Tibial nerve (tissue), 4 donors: Measurements from ENCODE around the gene VPS72. TPM values are rescaled to one million over a fixed set of nuclear protein-coding genes. Genes with fewer than 3 reads are reported as not detected.

Experiments used
- DNase-seq, 2 donors: peaks; one replicate each; pipeline ENCODE4 v3.0.0-alpha.2; 2019; ENCODE audit warnings: low spot score in 2 of 2
- H3K27ac ChIP-seq, 4 donors: fragments of 200-600 bp; sonication (generic) in 3 of 4; one replicate each; pipeline ENCODE4 v1.5.1; 2017 to 2019; ENCODE audit warnings: mild to moderate bottlenecking in 1 of 4
- H3K27me3 ChIP-seq, 2 donors: fragments of 200-600 bp; sonication (generic) in 1 of 2; one replicate each; pipeline versions ENCODE4 v1.5.1 to v1.6.0; 2017 to 2019
- H3K36me3 ChIP-seq, 3 donors: fragments of 200-600 bp; sonication (generic); one replicate each; pipeline ENCODE4 v1.5.1; 2018 to 2019
- H3K4me1 ChIP-seq, 4 donors: fragments of 200-600 bp; sonication (generic) in 3 of 4; one replicate each; pipeline ENCODE4 v1.5.1; 2017 to 2019
- H3K4me3 ChIP-seq, 4 donors: fragments of 200-600 bp; sonication (generic) in 3 of 4; one replicate each; pipeline ENCODE4 v1.5.1; 2017 to 2019; ENCODE audit warnings: mild to moderate bottlenecking in 1 of 4, moderate library complexity in 1 of 4
- H3K9me3 ChIP-seq, 4 donors: fragments of 200-600 bp; sonication (generic) in 3 of 4; one replicate each; pipeline ENCODE4 v1.5.1; 2017 to 2019
- CTCF ChIP-seq, 5 experiments: fragments of 200-600 bp in 3 of 5; fragments of 450-650 bp in 2 of 5; sonication (generic) in 3 of 5; IDR thresholded peaks; one replicate each; pipeline ENCODE4 v1.5.1; 2016 to 2019; ENCODE audit warnings: antibody characterized with exemption in 5 of 5, mild to moderate bottlenecking in 3 of 5, moderate library complexity in 2 of 5
- EP300 ChIP-seq, 2 donors: sonication (generic); formaldehyde crosslinking; IDR thresholded peaks; one replicate each; pipeline ENCODE4 v1.6.1; 2017; ENCODE audit warnings: antibody characterized with exemption in 2 of 2, mild to moderate bottlenecking in 1 of 2
- POLR2A ChIP-seq, 2 donors: fragments of 450-650 bp; IDR thresholded peaks; one replicate each; pipeline ENCODE4 v1.6.1; 2017; ENCODE audit warnings: antibody characterized with exemption in 2 of 2, mild to moderate bottlenecking in 2 of 2, moderate library complexity in 2 of 2
- WGBS, 2 donors: methylation state at CpG; one replicate each; pipeline ENCODE4 v1.1.5; 2018; 5-methylcytosine and 5-hydroxymethylcytosine counted together
- total RNA-seq, 4 donors: library from RNA; depleted of rRNA; stranded (reverse); fragments of >200 nt; gene quantifications; one replicate each; pipeline ENCODE4 v1.1.0, GENCODE V29; 2016

VPS72 gene
- total RNA-seq, 4 donors from 2014 or later = 24.5 to 35.5 (median 31.0) TPM

DNA sequence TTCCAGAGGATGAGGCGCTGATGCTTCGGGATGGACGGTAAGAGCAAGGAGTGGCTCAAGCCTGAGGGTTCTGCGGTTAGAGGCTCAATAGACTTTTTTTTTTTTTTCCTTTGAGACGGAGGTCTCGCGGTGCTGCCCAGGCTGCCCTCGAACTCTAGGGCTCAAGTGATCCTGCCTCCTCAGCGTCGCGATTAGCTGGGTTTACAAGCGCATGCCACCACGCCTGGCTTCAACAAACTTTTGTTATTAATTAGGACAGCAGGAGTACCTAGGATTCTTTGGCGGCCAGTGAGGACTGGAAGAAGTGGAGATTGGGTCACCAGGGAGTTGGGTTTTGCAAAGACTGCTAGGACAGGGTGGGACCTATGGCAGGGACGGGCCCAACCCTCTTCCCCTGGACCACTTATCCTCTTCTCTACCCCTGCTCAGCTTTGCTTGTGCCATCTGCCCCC lies 23.5 kb downstream of the VPS72 start:
- Histone ChIP-seq H3K4me3 (peak overlapping the region; percentile 72 to 88 (median 76)), H3K9me3 (no peaks in the 10 kb centered on the region), H3K27ac (peak overlapping the region; percentile 70 to 95 (median 78)), H3K27me3 (no peaks in the 10 kb centered on the region), H3K36me3 (peaks cover 0 to 52% (median 0%) of the 10 kb centered on the region in 3 donors), H3K4me1 (peaks cover 5 to 43% (median 18%) of the 10 kb centered on the region in 4 donors)
- TF ChIP-seq EP300 (IDR thresholded peaks at IDR 0.05) (no peak), POLR2A (IDR thresholded peaks at IDR 0.05) (no peak)
- WGBS, 2 donors = 3 to 4% methylated on average over 15 of the region's 15 CpGs
- DNase-seq = no peak

DNA sequence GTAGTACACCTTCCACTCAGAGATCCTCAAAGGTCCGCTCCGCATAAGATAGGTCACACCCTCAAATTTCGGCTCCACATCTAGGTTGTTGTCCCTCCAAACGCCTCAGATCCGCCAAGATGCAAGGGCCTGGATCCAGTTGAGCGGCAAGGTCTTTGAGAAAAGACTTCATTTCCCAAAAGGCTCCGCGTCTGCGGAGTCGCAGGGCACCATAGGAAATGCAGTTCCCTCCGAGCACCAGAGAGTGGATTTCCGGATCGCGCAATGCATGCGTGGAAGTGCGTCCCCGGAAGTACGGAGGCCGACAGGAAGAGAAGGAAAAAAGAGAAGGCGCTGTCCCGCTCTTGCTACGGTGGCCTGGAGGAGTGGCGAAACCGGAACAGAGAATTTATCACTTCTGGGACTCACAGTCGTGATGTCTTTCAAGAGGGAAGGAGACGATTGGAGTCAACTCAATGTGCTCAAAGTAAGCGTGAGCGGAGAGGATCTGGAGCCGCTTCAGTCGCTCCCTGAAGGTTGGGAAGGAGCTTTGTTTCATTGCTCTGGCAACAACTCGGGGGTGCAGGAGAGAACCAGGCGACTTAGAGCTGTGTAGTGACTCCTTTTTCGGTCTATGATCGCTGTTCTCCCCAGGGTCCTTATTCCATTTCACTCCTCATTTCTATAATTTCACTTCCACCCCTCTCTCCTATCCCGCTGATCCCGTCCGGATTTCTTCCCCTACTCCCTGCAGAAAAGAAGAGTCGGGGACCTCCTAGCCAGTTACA lies 24.1 kb downstream of the VPS72 start, which contains the start of the genes LYSMD1 and SCNM1:
Gene LYSMD1 (minus strand): TSS at position 165 of the 767 bp plus-strand sequence. CDS start 644 bp downstream, outside the sequence.
Gene SCNM1 (plus strand): TSS at position 407 of the 767 bp plus-strand sequence. CDS start 9 bp downstream, at position 416.
- H3K36me3 ChIP-seq = peaks cover 0 to 52% (median 0%) of the 10 kb centered on the region in 3 donors

DNA sequence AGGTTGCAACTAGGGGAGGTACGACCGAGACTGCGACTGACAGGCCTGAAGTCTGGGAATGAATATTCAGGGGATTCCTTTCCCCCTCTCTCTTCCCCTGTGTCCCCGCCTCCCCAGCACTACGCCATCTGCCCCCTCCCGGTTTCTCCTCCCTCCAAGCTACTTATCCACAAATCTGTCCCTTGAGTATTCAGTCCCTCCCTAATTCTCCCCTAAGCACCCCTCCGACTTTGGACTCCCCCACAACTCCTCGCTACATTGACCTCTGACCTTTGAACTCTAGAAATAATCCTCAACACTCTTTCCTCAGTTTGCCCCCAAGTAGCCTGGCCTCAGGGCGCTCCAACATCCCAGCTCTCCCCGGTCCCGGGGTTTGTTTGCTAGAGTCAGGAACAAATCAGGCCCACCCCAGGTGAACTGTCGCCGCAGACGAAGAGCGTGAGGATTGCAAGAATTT lies 24.7 kb downstream of the VPS72 start:
- H3K27me3 ChIP-seq = no peaks in the 10 kb centered on the region
- no peaks in the 10 kb centered on the region for H3K9me3 ChIP-seq
- WGBS, 2 donors = 0 to 5% methylated on average over 13 to 15 of the region's 15 CpGs
- peaks cover 0 to 52% (median 0%) of the 10 kb centered on the region in 3 donors for H3K36me3 ChIP-seq
- peaks cover 5 to 49% (median 18%) of the 10 kb centered on the region in 4 donors for H3K4me1 ChIP-seq
- DNase-seq = peak; percentile 26 to 60
- peak overlapping the region; percentile 77 to 95 (median 88) for H3K27ac ChIP-seq
- peak overlapping the region; percentile 56 to 79 (median 72) for H3K4me3 ChIP-seq
- TF ChIP-seq CTCF (IDR thresholded peaks at IDR 0.05) (no peak), POLR2A (IDR thresholded peaks at IDR 0.05) (no peak), EP300 (IDR thresholded peaks at IDR 0.05) (no peak)

More for the DNA sequence above, 24.1 kb downstream of the VPS72 start, which contains the start of the genes LYSMD1 and SCNM1:
- Histone ChIP-seq H3K27ac (peak within 1 kb of the TSS; percentile 77 to 95 (median 88)), H3K27me3 (no peaks in the 10 kb centered on the region), H3K4me3 (peak within 1 kb of the TSS; percentile 72 to 88 (median 76)), H3K9me3 (no peaks in the 10 kb centered on the region), H3K4me1 (peaks cover 5 to 43% (median 18%) of the 10 kb centered on the region in 4 donors)
- WGBS, 2 donors = 1% methylated on average over 38 of the region's 38 CpGs
- TF ChIP-seq EP300 (IDR thresholded peaks at IDR 0.05) (peak; percentile 96 to 99), CTCF (IDR thresholded peaks at IDR 0.05) (peak in 2 of 5 experiments; percentile 74 to 78), POLR2A (IDR thresholded peaks at IDR 0.05) (no peak)
- peak; percentile 91 to 98 for DNase-seq

DNA sequence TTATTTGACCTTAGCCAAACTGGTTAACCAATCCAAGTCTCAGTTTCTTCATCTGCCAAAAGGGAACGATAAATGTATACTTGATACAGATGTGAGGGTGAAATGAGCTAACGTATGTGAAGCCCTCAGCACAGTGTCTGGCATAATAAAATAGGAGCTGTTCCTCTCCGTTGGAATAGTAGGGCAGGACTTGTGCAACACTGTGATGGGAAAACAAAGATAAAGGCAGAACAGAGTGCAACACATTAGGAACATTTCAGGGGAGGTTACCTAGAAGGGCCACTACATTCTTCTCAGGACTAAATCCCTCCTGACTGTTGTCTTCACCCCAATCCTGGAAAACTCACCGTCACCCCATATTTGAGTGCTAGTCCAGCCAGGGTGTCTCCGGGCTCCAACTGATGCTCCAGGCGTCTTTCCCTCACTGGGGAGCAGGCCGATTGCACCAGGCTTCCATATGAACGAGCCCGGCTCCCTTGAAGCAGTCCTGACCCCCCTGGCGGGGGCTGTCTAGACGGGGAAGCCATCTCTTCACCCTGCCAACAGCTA lies 25.2 kb downstream of the VPS72 start:
- TF ChIP-seq EP300 (IDR thresholded peaks at IDR 0.05) = no peak
- no peak for TF ChIP-seq CTCF (IDR thresholded peaks at IDR 0.05)
- TF ChIP-seq POLR2A (IDR thresholded peaks at IDR 0.05) = no peak
- no peaks in the 10 kb centered on the region for H3K27me3 ChIP-seq
- H3K4me1 ChIP-seq = peaks cover 5 to 52% (median 18%) of the 10 kb centered on the region in 4 donors
- peak overlapping the region; percentile 77 to 95 (median 88) for H3K27ac ChIP-seq
- no peak for DNase-seq
- no peaks in the 10 kb centered on the region for H3K9me3 ChIP-seq
- 8 to 15% methylated on average over 9 to 11 of the region's 11 CpGs for WGBS, 2 donors
- H3K36me3 ChIP-seq = peaks cover 0 to 51% (median 0%) of the 10 kb centered on the region in 3 donors
- peak overlapping the region; percentile 56 to 79 (median 72) for H3K4me3 ChIP-seq

DNA sequence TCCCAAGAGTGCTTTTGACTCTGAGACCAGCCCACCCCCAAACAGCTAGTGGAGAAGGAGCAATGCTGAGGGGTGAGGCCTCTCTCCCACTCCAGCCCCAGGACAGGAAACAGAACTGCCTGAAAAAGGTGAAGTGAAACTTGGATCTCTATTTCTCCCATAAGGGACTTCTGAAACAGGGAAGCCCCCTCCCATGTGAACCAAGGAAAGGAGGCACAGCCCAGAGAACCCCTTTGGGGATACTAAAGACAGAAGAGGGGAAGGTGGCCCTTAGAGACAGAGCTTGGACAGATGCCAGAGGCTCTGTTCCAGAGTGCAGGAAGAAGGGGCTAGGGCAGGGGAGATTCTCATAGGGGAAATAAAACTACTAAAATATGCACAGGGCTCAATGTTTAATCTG lies 30.6 kb downstream of the VPS72 start:
- H3K36me3 ChIP-seq = peaks cover 0 to 57% (median 0%) of the 10 kb centered on the region in 3 donors
- no peak for DNase-seq
- H3K4me1 ChIP-seq = peaks cover 0 to 33% (median 5%) of the 10 kb centered on the region in 4 donors
- H3K27ac ChIP-seq = no peak overlapping the region
- H3K4me3 ChIP-seq = no peak overlapping the region
- TF ChIP-seq EP300 (IDR thresholded peaks at IDR 0.05) (no peak), POLR2A (IDR thresholded peaks at IDR 0.05) (no peak), CTCF (IDR thresholded peaks at IDR 0.05) (no peak)
- no peaks in the 10 kb centered on the region for H3K27me3 ChIP-seq
- H3K9me3 ChIP-seq = no peaks in the 10 kb centered on the region
